Muscle layer of colon (tissue), 2 donors: ENCODE results near the gene VPS37C.
"Not testable (repeated sequence)": the region's sequence is repeated elsewhere in the genome, so short reads cannot be mapped to it uniquely, and the experiment has no call there.

Experiments
- H3K27ac ChIP-seq: one replicate; pipeline ENCODE4 v1.7.0; 2013; ENCODE audit warnings: low read depth, mild to moderate bottlenecking, low read length, moderate library complexity
- H3K27me3 ChIP-seq, 2 donors: one replicate each; pipeline ENCODE4 v1.7.0; 2013; ENCODE audit warnings: low read length in 2 of 2, mild to moderate bottlenecking in 2 of 2; ENCODE audit not compliant: insufficient read depth in 2 of 2, control insufficient read depth in 1 of 2
- H3K36me3 ChIP-seq: one replicate; pipeline ENCODE4 v1.7.0; 2013; ENCODE audit warnings: mild to moderate bottlenecking, low read length; ENCODE audit not compliant: insufficient read depth
- H3K4me1 ChIP-seq: one replicate; pipeline ENCODE4 v1.7.0; 2013; ENCODE audit warnings: mild to moderate bottlenecking, low read length; ENCODE audit not compliant: insufficient read depth
- H3K4me3 ChIP-seq, 2 donors: one replicate each; pipeline ENCODE4 v1.7.0; 2013; ENCODE audit warnings: low read length in 2 of 2, low read depth in 1 of 2, mild to moderate bottlenecking in 1 of 2, moderate library complexity in 1 of 2
- H3K9ac ChIP-seq: one replicate; pipeline ENCODE4 v1.7.0; 2013; ENCODE audit warnings: low read length
- H3K9me3 ChIP-seq: one replicate; pipeline ENCODE4 v1.7.0; 2013; ENCODE audit warnings: mild to moderate bottlenecking, low read length
- donor health status: abdominal sarcoma.
- donor health status: Adenocarcinoma of cecum.

Gene VPS37C

GRCh38 chr11:61194981-61195695, 33.9 kb upstream of the VPS37C start:
- Histone ChIP-seq H3K9me3 (no peaks in the 10 kb centered on the region), H3K4me1 (no peaks in the 10 kb centered on the region), H3K9ac (no peak overlapping the region), H3K36me3 (no peaks in the 10 kb centered on the region), H3K4me3 (no peak overlapping the region), H3K27me3 (no peaks in the 10 kb centered on the region), H3K27ac (no peak overlapping the region)

GRCh38 chr11:61194169-61194671, 33.0 kb upstream of the VPS37C start:
- Histone ChIP-seq H3K9ac (no peak overlapping the region), H3K27me3 (no peaks in the 10 kb centered on the region), H3K4me3 (no peak overlapping the region), H3K27ac (no peak overlapping the region), H3K4me1 (no peaks in the 10 kb centered on the region), H3K36me3 (no peaks in the 10 kb centered on the region), H3K9me3 (no peaks in the 10 kb centered on the region)

DNA sequence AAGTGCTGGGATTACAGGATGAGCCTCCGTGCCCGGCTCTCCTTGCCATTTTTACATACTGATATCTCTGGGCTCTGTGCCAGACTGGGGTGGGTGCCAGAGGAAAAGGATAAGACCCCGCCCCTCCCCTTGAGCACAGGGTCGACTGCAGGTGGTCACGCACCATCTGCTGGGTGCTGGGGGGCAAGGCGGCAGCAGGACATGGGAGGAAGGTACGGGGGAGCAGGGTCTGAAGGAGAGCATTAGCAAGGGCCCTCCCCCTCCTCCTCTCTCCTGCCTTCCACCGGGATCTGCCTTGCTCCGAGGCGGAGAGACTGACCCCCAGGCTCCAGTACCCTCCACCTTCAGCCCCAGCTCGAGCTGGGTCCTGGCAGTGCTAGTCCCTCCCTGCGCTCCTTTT, 32.4 kb upstream of the VPS37C start:
- Histone ChIP-seq H3K36me3 (no peaks in the 10 kb centered on the region), H3K4me1 (no peaks in the 10 kb centered on the region), H3K9me3 (no peaks in the 10 kb centered on the region), H3K4me3 (no peak overlapping the region), H3K27ac (no peak overlapping the region), H3K27me3 (no peaks in the 10 kb centered on the region), H3K9ac (no peak overlapping the region)

GRCh38 chr11:61189933-61190332, 28.7 kb upstream of the VPS37C start:
- Histone ChIP-seq H3K27ac (no peak overlapping the region), H3K4me3 (no peak overlapping the region), H3K4me1 (no peaks in the 10 kb centered on the region), H3K27me3 (no peaks in the 10 kb centered on the region), H3K9me3 (no peaks in the 10 kb centered on the region), H3K36me3 (no peaks in the 10 kb centered on the region), H3K9ac (no peak overlapping the region)

- H3K4me3 ChIP-seq, result no peak overlapping the region
- no peak overlapping the region for H3K27ac ChIP-seq
- no peaks in the 10 kb centered on the region for H3K27me3 ChIP-seq
- H3K4me1 ChIP-seq, result no peaks in the 10 kb centered on the region
- H3K9me3 ChIP-seq, result no peaks in the 10 kb centered on the region
- H3K9ac ChIP-seq, result no peak overlapping the region
- no peaks in the 10 kb centered on the region for H3K36me3 ChIP-seq
Measured at GRCh38 chr11:61187505-61188130, 26.4 kb upstream of the VPS37C start.

GRCh38 chr11:61186504-61186903, 25.3 kb upstream of the VPS37C start:
- Histone ChIP-seq H3K4me1 (no peaks in the 10 kb centered on the region), H3K4me3 (no peak overlapping the region), H3K27me3 (no peaks in the 10 kb centered on the region), H3K9ac (no peak overlapping the region), H3K9me3 (no peaks in the 10 kb centered on the region), H3K36me3 (no peaks in the 10 kb centered on the region), H3K27ac (no peak overlapping the region)

DNA sequence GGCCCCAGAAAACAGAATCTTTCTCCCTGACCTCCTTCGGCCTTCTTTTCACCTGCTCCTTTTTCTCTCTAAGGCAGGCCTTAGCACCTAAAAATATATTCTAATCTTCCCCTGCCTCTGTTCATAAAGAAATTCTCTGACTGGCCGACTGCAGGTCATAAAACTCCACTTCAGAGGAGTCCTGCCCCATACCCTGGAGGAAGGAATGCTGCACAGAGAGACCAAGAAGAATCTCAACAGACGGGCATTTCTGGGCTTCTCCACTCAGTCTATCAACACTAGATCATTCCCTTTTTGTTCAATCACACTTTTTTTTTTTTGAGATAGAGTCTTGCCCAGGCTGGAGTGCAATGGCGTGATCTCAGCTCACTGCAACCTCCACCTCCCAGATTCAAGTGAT, 22.4 kb upstream of the VPS37C start:
- no peaks in the 10 kb centered on the region for H3K27me3 ChIP-seq
- no peaks in the 10 kb centered on the region for H3K4me1 ChIP-seq
- H3K9ac ChIP-seq, result no peak overlapping the region
- no peak overlapping the region for H3K4me3 ChIP-seq
- no peaks in the 10 kb centered on the region for H3K9me3 ChIP-seq
- H3K27ac ChIP-seq, result no peak overlapping the region
- no peaks in the 10 kb centered on the region for H3K36me3 ChIP-seq

DNA sequence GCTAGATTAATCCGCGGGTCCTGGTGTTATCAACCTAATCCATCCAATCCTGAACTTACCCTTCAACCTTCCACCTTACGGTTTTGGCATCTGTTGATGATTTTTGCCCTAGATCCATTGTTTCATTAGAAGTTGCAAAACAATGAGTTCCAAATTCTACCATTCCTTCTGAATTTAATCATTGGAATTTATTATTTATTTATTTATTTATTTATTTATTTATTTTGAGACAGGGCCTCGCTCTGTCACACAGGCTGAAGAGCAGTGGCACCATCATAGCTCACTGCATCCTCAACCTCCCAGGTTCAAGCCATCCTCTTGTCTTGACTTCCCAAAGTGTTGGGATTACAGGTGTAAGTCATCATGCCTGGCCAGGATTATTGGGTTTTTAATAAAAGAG, 20.3 kb upstream of the VPS37C start:
- Histone ChIP-seq H3K9me3 (no peaks in the 10 kb centered on the region), H3K36me3 (no peaks in the 10 kb centered on the region), H3K4me3 (no peak overlapping the region), H3K9ac (no peak overlapping the region), H3K27ac (no peak overlapping the region), H3K27me3 (no peaks in the 10 kb centered on the region), H3K4me1 (no peaks in the 10 kb centered on the region)

DNA sequence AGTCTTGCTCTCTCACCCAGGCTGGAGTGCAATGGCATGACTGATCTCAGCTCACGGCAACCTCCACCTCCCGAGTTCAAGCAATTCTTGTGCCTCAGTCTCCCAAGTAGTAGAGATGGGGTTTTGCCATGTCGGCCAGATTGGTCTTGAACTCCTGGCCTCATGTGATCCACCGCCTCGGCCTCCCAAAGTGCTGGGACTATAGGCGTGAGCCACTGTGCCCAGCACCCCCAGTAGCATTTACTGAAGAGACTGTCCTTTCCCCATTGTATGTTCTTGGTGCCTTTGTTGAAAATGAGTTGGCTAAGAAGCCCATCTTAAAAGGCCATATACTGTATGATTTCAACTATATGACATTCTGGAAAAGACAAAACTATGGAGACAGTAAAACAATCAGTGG, 19.0 kb upstream of the VPS37C start:
- H3K4me3 ChIP-seq, H3K9me3 ChIP-seq, H3K36me3 ChIP-seq, H3K27me3 ChIP-seq, H3K9ac ChIP-seq, H3K27ac ChIP-seq, H3K4me1 ChIP-seq: not testable (repeated sequence)

GRCh38 chr11:61176446-61176845, 15.2 kb upstream of the VPS37C start:
- H3K36me3 ChIP-seq, result no peaks in the 10 kb centered on the region
- H3K27me3 ChIP-seq, result no peaks in the 10 kb centered on the region
- no peak overlapping the region for H3K4me3 ChIP-seq
- no peak overlapping the region for H3K27ac ChIP-seq
- H3K4me1 ChIP-seq, result no peaks in the 10 kb centered on the region
- no peaks in the 10 kb centered on the region for H3K9me3 ChIP-seq
- no peak overlapping the region for H3K9ac ChIP-seq

DNA sequence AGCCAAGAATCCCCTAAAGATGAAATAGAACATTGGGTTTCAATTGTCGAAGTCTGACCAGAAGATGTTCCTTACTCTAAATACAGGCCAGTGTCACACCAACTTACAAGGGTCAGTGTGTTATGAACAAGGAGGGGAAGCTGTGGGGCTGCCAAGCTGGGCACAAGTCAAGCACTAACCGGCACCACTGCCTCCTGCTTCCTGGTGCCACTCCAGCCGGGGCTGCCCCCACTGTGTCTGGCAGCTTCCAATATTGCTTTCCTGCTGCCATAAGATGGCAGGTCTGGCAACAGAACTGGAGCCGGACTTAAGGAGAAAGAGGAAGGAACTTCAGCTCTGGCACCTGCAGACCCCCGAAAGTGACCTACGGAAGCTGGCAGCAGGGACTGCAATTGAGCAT, 13.7 kb upstream of the VPS37C start:
- Histone ChIP-seq H3K9ac (no peak overlapping the region), H3K36me3 (no peaks in the 10 kb centered on the region), H3K27me3 (no peaks in the 10 kb centered on the region), H3K27ac (no peak overlapping the region), H3K4me3 (no peak overlapping the region), H3K9me3 (no peaks in the 10 kb centered on the region), H3K4me1 (no peaks in the 10 kb centered on the region)

GRCh38 chr11:61174273-61174672, 13.0 kb upstream of the VPS37C start:
- Histone ChIP-seq H3K36me3 (no peaks in the 10 kb centered on the region), H3K9ac (no peak overlapping the region), H3K4me3 (no peak overlapping the region), H3K27me3 (no peaks in the 10 kb centered on the region), H3K9me3 (no peaks in the 10 kb centered on the region), H3K27ac (no peak overlapping the region), H3K4me1 (no peaks in the 10 kb centered on the region)
